Esophagus squamous epithelium (tissue), 5 donors: ENCODE data around the gene ABCC5. TPM values are rescaled to one million over a fixed set of nuclear protein-coding genes. Genes with fewer than 3 reads are reported as not detected.

ENCODE experiments used
- DNase-seq: peaks from one replicate; lab custom pipeline; 2025; lab: John Stamatoyannopoulos, UW
- H3K27ac ChIP-seq, 4 donors: fragments of 200-600 bp; sonication (generic); one replicate each; pipeline ENCODE4 v1.5.1; 2016 to 2019; ENCODE audit warnings: mild to moderate bottlenecking in 1 of 4
- H3K27me3 ChIP-seq, 4 donors: fragments of 200-600 bp; sonication (generic); 1 replicate in 3 of 4; 2 replicates in 1 of 4; pipeline versions ENCODE4 v1.5.1 to v1.6.0; 2017 to 2021; ENCODE audit warnings: antibody characterized with exemption in 1 of 4
- H3K36me3 ChIP-seq, 3 donors: fragments of 200-600 bp; sonication (generic); one replicate each; pipeline ENCODE4 v1.5.1; 2016 to 2019
- H3K4me1 ChIP-seq, 3 donors: fragments of 200-600 bp; sonication (generic); one replicate each; pipeline ENCODE4 v1.5.1; 2017 to 2019
- H3K4me3 ChIP-seq, 4 donors: fragments of 200-600 bp; sonication (generic); 1 replicate in 3 of 4; 2 replicates in 1 of 4; pipeline ENCODE4 v1.5.1; 2016 to 2019; ENCODE audit warnings: mild to moderate bottlenecking in 2 of 4, moderate library complexity in 1 of 4
- H3K9me3 ChIP-seq, 3 donors: fragments of 200-600 bp; sonication (generic); one replicate each; pipeline ENCODE4 v1.5.1; 2016 to 2019
- POLR2A ChIP-seq, 4 donors: fragments of 450-650 bp; IDR thresholded peaks; one replicate each; pipeline ENCODE4 v1.6.1; 2017; ENCODE audit warnings: antibody characterized with exemption in 4 of 4, mild to moderate bottlenecking in 4 of 4, moderate library complexity in 3 of 4
- WGBS, 2 donors: methylation state at CpG; one replicate each; pipeline ENCODE4 v1.1.5; 2018; 5-methylcytosine and 5-hydroxymethylcytosine counted together
- intact Hi-C: fragments of 100-400 bp; cut with DNase I; formaldehyde crosslinking; loops from one replicate; pipeline ENCODE4 v1.15.0; 2022
- total RNA-seq, 4 donors: library from RNA; depleted of rRNA; stranded (reverse); fragments of >200 nt; gene quantifications; one replicate each; pipeline ENCODE4 v1.1.0, GENCODE V29; 2016
- TF ChIP-seq, protein P1 (sequence below), 6 experiments: fragments of 450-650 bp in 4 of 6; fragments of 200-600 bp in 2 of 6; sonication (generic) in 2 of 6; IDR thresholded peaks; one replicate each; pipeline ENCODE4 v1.5.1; 2016 to 2019; ENCODE audit warnings: antibody characterized with exemption in 6 of 6, mild to moderate bottlenecking in 4 of 6, moderate library complexity in 4 of 6
- donor health status: DM: yes; HTN: yes; CAD: no.

Gene ABCC5
- total RNA-seq, 4 donors from 2014 or later: 34.3 to 50.2 (median 40.4) TPM

GRCh38 chr3:183966361-183966791 is 51.3 kb downstream of the ABCC5 start:
- H3K4me1 ChIP-seq: peaks cover 8 to 76% (median 10%) of the 10 kb centered on the region in 3 donors
- 58 to 73% methylated on average over 4 of the region's 4 CpGs for WGBS, 2 donors
- TF ChIP-seq POLR2A (IDR thresholded peaks at IDR 0.05): no peak
- TF ChIP-seq, protein P1, sequence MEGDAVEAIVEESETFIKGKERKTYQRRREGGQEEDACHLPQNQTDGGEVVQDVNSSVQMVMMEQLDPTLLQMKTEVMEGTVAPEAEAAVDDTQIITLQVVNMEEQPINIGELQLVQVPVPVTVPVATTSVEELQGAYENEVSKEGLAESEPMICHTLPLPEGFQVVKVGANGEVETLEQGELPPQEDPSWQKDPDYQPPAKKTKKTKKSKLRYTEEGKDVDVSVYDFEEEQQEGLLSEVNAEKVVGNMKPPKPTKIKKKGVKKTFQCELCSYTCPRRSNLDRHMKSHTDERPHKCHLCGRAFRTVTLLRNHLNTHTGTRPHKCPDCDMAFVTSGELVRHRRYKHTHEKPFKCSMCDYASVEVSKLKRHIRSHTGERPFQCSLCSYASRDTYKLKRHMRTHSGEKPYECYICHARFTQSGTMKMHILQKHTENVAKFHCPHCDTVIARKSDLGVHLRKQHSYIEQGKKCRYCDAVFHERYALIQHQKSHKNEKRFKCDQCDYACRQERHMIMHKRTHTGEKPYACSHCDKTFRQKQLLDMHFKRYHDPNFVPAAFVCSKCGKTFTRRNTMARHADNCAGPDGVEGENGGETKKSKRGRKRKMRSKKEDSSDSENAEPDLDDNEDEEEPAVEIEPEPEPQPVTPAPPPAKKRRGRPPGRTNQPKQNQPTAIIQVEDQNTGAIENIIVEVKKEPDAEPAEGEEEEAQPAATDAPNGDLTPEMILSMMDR (IDR thresholded peaks at IDR 0.05): no peak
- H3K36me3 ChIP-seq: peaks cover 12 to 99% (median 27%) of the 10 kb centered on the region in 3 donors
- intact Hi-C loops: no loop called here
- H3K9me3 ChIP-seq: no peaks in the 10 kb centered on the region
- DNase-seq: no peak
- H3K27me3 ChIP-seq: no peaks in the 10 kb centered on the region
- H3K27ac ChIP-seq: peak overlapping the region; percentile 14 to 71 (median 66)
- H3K4me3 ChIP-seq: no peak overlapping the region

DNA sequence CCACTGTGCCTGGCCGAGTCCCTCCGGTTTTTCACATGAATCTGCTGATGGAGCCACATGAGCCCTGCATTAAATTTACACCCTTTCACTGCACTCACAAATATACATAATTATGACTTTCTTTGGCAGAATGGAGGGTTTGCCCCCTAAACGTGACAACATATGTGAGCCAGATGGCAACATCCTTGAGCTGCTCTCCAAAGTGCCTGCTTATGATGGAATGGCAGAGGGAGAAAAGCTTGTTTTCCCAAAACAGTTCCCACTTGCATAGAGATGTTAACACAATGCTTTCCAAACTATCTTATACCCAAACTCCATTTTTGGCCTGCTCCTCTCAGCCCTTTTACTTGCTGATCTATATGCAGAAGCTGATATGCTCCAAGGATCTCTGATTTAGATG is 54.9 kb downstream of the ABCC5 start:
- peaks cover 8 to 61% (median 15%) of the 10 kb centered on the region in 3 donors for H3K4me1 ChIP-seq
- no peak for DNase-seq
- no peak overlapping the region for H3K4me3 ChIP-seq
- H3K36me3 ChIP-seq: peaks cover 9 to 94% (median 27%) of the 10 kb centered on the region in 3 donors
- 82 to 90% methylated on average over 3 of the region's 3 CpGs for WGBS, 2 donors
- TF ChIP-seq, protein P1 (IDR thresholded peaks at IDR 0.05): no peak
- no peak for TF ChIP-seq POLR2A (IDR thresholded peaks at IDR 0.05)
- intact Hi-C loops: no loop called here
- H3K27ac ChIP-seq: peak overlapping the region in 1 of 4 donors; percentile 22
- no peaks in the 10 kb centered on the region for H3K9me3 ChIP-seq
- H3K27me3 ChIP-seq: no peaks in the 10 kb centered on the region

DNA sequence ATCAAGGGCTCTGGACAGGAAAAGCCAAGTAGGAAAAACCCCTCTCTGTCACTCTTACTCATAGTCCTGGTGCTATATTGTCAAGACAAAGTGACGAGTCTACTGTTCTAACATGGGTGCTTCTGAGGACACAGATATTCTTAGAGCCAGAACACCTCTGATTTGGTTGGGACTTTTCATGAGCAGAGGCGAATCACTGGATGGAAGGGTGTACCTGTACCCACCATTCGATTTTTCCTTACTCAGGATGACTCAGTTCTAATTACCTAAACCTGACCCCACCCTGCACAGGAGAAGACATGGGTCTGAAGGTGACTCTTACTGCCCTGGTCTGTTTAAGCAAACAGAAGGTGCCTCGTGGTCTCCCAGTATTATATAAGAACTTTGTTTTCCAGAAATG is 58.5 kb downstream of the ABCC5 start:
- no peak for DNase-seq
- TF ChIP-seq, protein P1 (IDR thresholded peaks at IDR 0.05): no peak
- no peak for TF ChIP-seq POLR2A (IDR thresholded peaks at IDR 0.05)
- Histone ChIP-seq H3K27me3 (no peaks in the 10 kb centered on the region), H3K27ac (peak overlapping the region; percentile 80 to 91 (median 82)), H3K9me3 (no peaks in the 10 kb centered on the region), H3K36me3 (peaks cover 0 to 90% (median 18%) of the 10 kb centered on the region in 3 donors), H3K4me3 (no peak overlapping the region), H3K4me1 (peaks cover 0 to 27% (median 5%) of the 10 kb centered on the region in 3 donors)
- WGBS, 2 donors: 52 to 59% methylated on average over 4 of the region's 4 CpGs
- intact Hi-C loops: no loop called here

DNA sequence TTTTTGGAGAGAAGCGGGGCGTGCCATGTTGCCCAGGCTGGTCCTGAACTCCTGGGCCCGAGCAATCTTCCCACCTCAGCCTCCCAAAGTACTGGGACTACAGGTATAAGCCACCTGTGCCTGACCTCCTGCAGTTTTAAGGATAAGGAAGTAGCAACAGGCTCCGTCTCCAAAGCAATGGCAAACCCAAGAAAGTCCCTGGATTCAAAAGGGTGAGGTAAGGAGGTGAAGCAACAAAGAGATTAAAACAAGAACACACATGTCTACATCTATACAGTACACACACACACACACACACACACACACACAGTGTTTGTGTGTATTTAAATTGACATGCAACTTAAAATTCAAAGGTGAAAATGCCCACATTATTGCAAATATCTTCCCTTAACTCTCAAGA is 58.9 kb downstream of the ABCC5 start:
- Histone ChIP-seq H3K27me3 (no peaks in the 10 kb centered on the region), H3K27ac (peak overlapping the region; percentile 80 to 91 (median 82)), H3K4me1 (peaks cover 0 to 22% (median 5%) of the 10 kb centered on the region in 3 donors), H3K4me3 (no peak overlapping the region), H3K36me3 (peaks cover 0 to 90% (median 18%) of the 10 kb centered on the region in 3 donors), H3K9me3 (no peaks in the 10 kb centered on the region)
- 57 to 83% methylated on average over 1 to 4 of the region's 4 CpGs for WGBS, 2 donors
- intact Hi-C loops: no loop called here
- TF ChIP-seq, protein P1 (IDR thresholded peaks at IDR 0.05): no peak
- no peak for TF ChIP-seq POLR2A (IDR thresholded peaks at IDR 0.05)
- no peak for DNase-seq

DNA sequence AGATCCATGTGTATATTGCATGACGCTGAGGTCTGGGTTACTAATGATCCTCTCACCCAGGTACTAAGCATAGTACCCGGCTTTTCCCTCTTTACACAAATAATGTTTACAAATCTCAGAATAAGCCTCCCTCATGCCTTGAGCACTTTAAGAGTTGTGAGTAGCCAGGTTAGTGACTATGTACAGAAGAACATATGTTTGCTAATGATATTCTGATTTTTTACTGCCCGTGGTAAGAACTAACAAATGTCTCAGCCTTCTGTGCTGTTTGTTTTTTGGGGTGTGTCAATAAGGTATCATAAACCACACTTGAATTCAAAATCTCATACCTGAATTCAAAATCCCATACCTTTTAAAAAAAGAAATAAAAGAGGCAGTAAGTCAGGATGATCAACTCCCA is 59.5 kb downstream of the ABCC5 start:
- H3K27ac ChIP-seq: peak overlapping the region; percentile 80 to 91 (median 82)
- H3K9me3 ChIP-seq: no peaks in the 10 kb centered on the region
- H3K4me3 ChIP-seq: no peak overlapping the region
- H3K36me3 ChIP-seq: peaks cover 0 to 90% (median 18%) of the 10 kb centered on the region in 3 donors
- TF ChIP-seq POLR2A (IDR thresholded peaks at IDR 0.05): no peak
- TF ChIP-seq, protein P1 (IDR thresholded peaks at IDR 0.05): no peak
- no peak for DNase-seq
- intact Hi-C loops: no loop called here
- 58 to 61% methylated on average over 3 of the region's 3 CpGs for WGBS, 2 donors
- H3K4me1 ChIP-seq: peaks cover 0 to 20% (median 5%) of the 10 kb centered on the region in 3 donors
- H3K27me3 ChIP-seq: no peaks in the 10 kb centered on the region
